DOHH2 (cell line): Measurements from ENCODE around the gene MAB21L3.

Experiments used
- H3F3A ChIP-seq: fragments of 200-600 bp; sonication (generic), shearing (Covaris generic); 2 replicates; pipeline ENCODE4 v1.6.0; 2016; ENCODE audit warnings: antibody characterized with exemption, mild to moderate bottlenecking; ENCODE audit not compliant: control insufficient read depth, insufficient read depth
- H3K27ac ChIP-seq: fragments of 200-600 bp; sonication (generic); 2 replicates; pipeline ENCODE4 v1.5.1; 2014; ENCODE audit warnings: low read depth, mild to moderate bottlenecking, low read length, moderate library complexity
- H3K27me3 ChIP-seq: fragments of 200-600 bp; sonication (generic); 2 replicates; pipeline ENCODE4 v1.6.1; 2014; ENCODE audit warnings: mild to moderate bottlenecking, low read length, mixed read lengths; ENCODE audit not compliant: control insufficient read depth
- H3K36me3 ChIP-seq: fragments of 200-600 bp; sonication (generic); 2 replicates; pipeline ENCODE4 v1.6.1; 2014; ENCODE audit warnings: mild to moderate bottlenecking, low read length, moderate library complexity, mixed read lengths; ENCODE audit not compliant: control insufficient read depth
- H3K4me1 ChIP-seq: fragments of 200-600 bp; sonication (generic); 2 replicates; pipeline ENCODE4 v1.6.1; 2014; ENCODE audit warnings: mild to moderate bottlenecking, low read length, mixed read lengths; ENCODE audit not compliant: control insufficient read depth
- H3K4me2 ChIP-seq: fragments of 200-600 bp; sonication (generic); 2 replicates; pipeline ENCODE4 v1.6.0; 2014; ENCODE audit warnings: mild to moderate bottlenecking, low read length, moderate library complexity
- H3K4me3 ChIP-seq: fragments of 200-600 bp; sonication (generic); 2 replicates; pipeline ENCODE4 v1.5.1; 2014; ENCODE audit warnings: mild to moderate bottlenecking, low read length, mixed read lengths
- H3K79me2 ChIP-seq: fragments of 200-600 bp; sonication (generic); 2 replicates; pipeline ENCODE4 v1.6.1; 2014; ENCODE audit warnings: mild to moderate bottlenecking, low read length, mixed read lengths; ENCODE audit not compliant: control insufficient read depth
- H3K9me2 ChIP-seq: fragments of 200-600 bp; sonication (generic); replicated peaks from 2 replicates; pipeline ENCODE4 v1.6.1; 2014; ENCODE audit warnings: mild to moderate bottlenecking, low read length, mixed read lengths; ENCODE audit not compliant: control insufficient read depth
- H3K9me3 ChIP-seq: fragments of 200-600 bp; sonication (generic); 2 replicates; pipeline ENCODE4 v1.6.1; 2014; ENCODE audit warnings: antibody characterized with exemption, low read length, mixed read lengths; ENCODE audit not compliant: control insufficient read depth, insufficient read depth
- H4K20me1 ChIP-seq: fragments of 200-600 bp; sonication (generic); 2 replicates; pipeline ENCODE4 v1.6.0; 2014; ENCODE audit warnings: low read depth, mild to moderate bottlenecking, antibody characterized with exemption, low read length, moderate library complexity; ENCODE audit not compliant: control insufficient read depth, insufficient read depth
- CTCF ChIP-seq: fragments of 200-600 bp; sonication (generic); IDR thresholded peaks from one replicate; pipeline ENCODE4 v1.5.1; 2014; ENCODE audit warnings: antibody characterized with exemption, mild to moderate bottlenecking, low read depth, low read length; ENCODE audit not compliant: poor library complexity, severe bottlenecking
- EZH2phosphoT487 ChIP-seq: fragments of 200-600 bp; sonication (generic); IDR thresholded peaks from 2 replicates; pipeline ENCODE4 v1.6.1; 2017; ENCODE audit warnings: borderline replicate concordance, mild to moderate bottlenecking, antibody characterized with exemption, low read length, moderate library complexity, mixed read lengths

MAB21L3 gene

GRCh38 chr1:116092752-116093489 lies 18.3 kb upstream of the MAB21L3 start:
- Histone ChIP-seq H3K79me2 (no peaks in the 10 kb centered on the region), H3K4me3 (no peak overlapping the region), H3K4me2 (no peak overlapping the region), H3K36me3 (no peaks in the 10 kb centered on the region), H3K9me3 (no peaks in the 10 kb centered on the region; the same call in none of the 2 replicates), H3K9me2 (no peaks in the 10 kb centered on the region), H3K27me3 (0 out of 2 replicates have a peak, but pooled peaks cover 3% of the 10 kb centered on the region), H3K27ac (no peak overlapping the region), H4K20me1 (no peaks in the 10 kb centered on the region), H3K4me1 (no peaks in the 10 kb centered on the region), H3F3A (no peaks in the 10 kb centered on the region)
- TF ChIP-seq CTCF (no peak), EZH2phosphoT487 (no peak)

- no peaks in the 10 kb centered on the region for H3K36me3 ChIP-seq
- H3K79me2 ChIP-seq = no peaks in the 10 kb centered on the region
- no peaks in the 10 kb centered on the region for H3F3A ChIP-seq
- no peak overlapping the region for H3K4me2 ChIP-seq
- H3K27me3 ChIP-seq = 0 out of 2 replicates have a peak, but pooled peaks cover 3% of the 10 kb centered on the region
- no peaks in the 10 kb centered on the region for H3K9me2 ChIP-seq
- H3K4me3 ChIP-seq = no peak overlapping the region
- H3K9me3 ChIP-seq = no peaks in the 10 kb centered on the region; the same call in none of the 2 replicates
- H3K27ac ChIP-seq = no peak overlapping the region
- no peaks in the 10 kb centered on the region for H4K20me1 ChIP-seq
- TF ChIP-seq EZH2phosphoT487 = no peak
- no peak for TF ChIP-seq CTCF
- no peaks in the 10 kb centered on the region for H3K4me1 ChIP-seq
These were observed 16.2 kb upstream of the MAB21L3 start for GRCh38 chr1:116095027-116095426.

GRCh38 chr1:116096013-116096618 lies 15.1 kb upstream of the MAB21L3 start:
- H3K27me3 ChIP-seq = 0 out of 2 replicates have a peak, but pooled peaks cover 3% of the 10 kb centered on the region
- H3K9me3 ChIP-seq = no peaks in the 10 kb centered on the region; the same call in none of the 2 replicates
- no peak overlapping the region for H3K4me3 ChIP-seq
- H3K4me1 ChIP-seq = no peaks in the 10 kb centered on the region
- no peaks in the 10 kb centered on the region for H3K9me2 ChIP-seq
- H4K20me1 ChIP-seq = no peaks in the 10 kb centered on the region
- H3K27ac ChIP-seq = no peak overlapping the region
- no peaks in the 10 kb centered on the region for H3K36me3 ChIP-seq
- no peaks in the 10 kb centered on the region for H3F3A ChIP-seq
- H3K79me2 ChIP-seq = no peaks in the 10 kb centered on the region
- no peak overlapping the region for H3K4me2 ChIP-seq
- TF ChIP-seq CTCF (no peak), EZH2phosphoT487 (no peak)
